Endodermal cell (in vitro differentiated cells): ENCODE data around the gene CROCC2. TPM values are rescaled to one million over a fixed set of nuclear protein-coding genes. Genes with fewer than 3 reads are reported as not detected.

Experiments
- DNase-seq: peaks from one replicate; pipeline ENCODE4 v3.0.0-alpha.2; 2017
- H3K27ac ChIP-seq: 2 replicates; pipeline ENCODE4 v1.5.1; 2013; ENCODE audit warnings: mild to moderate bottlenecking, low read depth, low read length, moderate library complexity
- H3K27me3 ChIP-seq: 2 replicates; pipeline ENCODE4 v1.6.1; 2013; ENCODE audit warnings: mild to moderate bottlenecking, low read length, moderate library complexity; ENCODE audit not compliant: insufficient read depth, control insufficient read depth, poor library complexity, severe bottlenecking
- H3K36me3 ChIP-seq: 2 replicates; pipeline ENCODE4 v1.7.0; 2013; ENCODE audit warnings: mild to moderate bottlenecking, low read length, moderate library complexity; ENCODE audit not compliant: control insufficient read depth, insufficient read depth
- H3K4me1 ChIP-seq: one replicate; pipeline ENCODE4 v1.7.0; 2013; ENCODE audit warnings: low read length; ENCODE audit not compliant: control insufficient read depth, insufficient read depth
- H3K4me3 ChIP-seq: 2 replicates; pipeline ENCODE4 v1.5.1; 2013; ENCODE audit warnings: mild to moderate bottlenecking, low read length, moderate library complexity
- H3K9ac ChIP-seq: 2 replicates; pipeline ENCODE4 v1.6.1; 2013; ENCODE audit warnings: mild to moderate bottlenecking, low read length, moderate library complexity; ENCODE audit not compliant: poor library complexity, severe bottlenecking; ENCODE audit errors: extremely low read depth
- H3K9me3 ChIP-seq: 2 replicates; pipeline ENCODE4 v1.6.1; 2013; ENCODE audit warnings: mild to moderate bottlenecking, low read length, moderate library complexity; ENCODE audit not compliant: control insufficient read depth
- H3K27ac Mint-ChIP-seq: 2 replicates; pipeline ENCODE4 v1.8.0; 2020; ENCODE audit warnings: mixed read lengths
- H3K27me3 Mint-ChIP-seq: 2 replicates; pipeline ENCODE4 v1.8.0; 2021; ENCODE audit warnings: mild to moderate bottlenecking, mixed read lengths; ENCODE audit not compliant: insufficient read depth
- H3K36me3 Mint-ChIP-seq: 2 replicates; pipeline ENCODE4 v1.8.0; 2020; ENCODE audit warnings: low read depth, mixed read lengths
- H3K4me1 Mint-ChIP-seq: 2 replicates; pipeline ENCODE4 v1.8.0; 2020; ENCODE audit warnings: mixed read lengths
- H3K4me3 Mint-ChIP-seq: 2 replicates; pipeline ENCODE4 v1.8.0; 2020; ENCODE audit warnings: mild to moderate bottlenecking, moderate library complexity, mixed read lengths
- H3K9me3 Mint-ChIP-seq: 2 replicates; pipeline ENCODE4 v1.8.0; 2020; ENCODE audit warnings: mild to moderate bottlenecking, mixed read lengths
- WGBS, 2 experiments: methylation state at CpG; one replicate each; pipeline versions ENCODE4 v1.1.5 to v1.1.7; 2013; ENCODE audit warnings: missing lambda C conversion rate in 2 of 2, mixed read lengths in 1 of 2; ENCODE audit not compliant: insufficient coverage in 1 of 2, insufficient read length in 1 of 2; 5-methylcytosine and 5-hydroxymethylcytosine counted together
- total RNA-seq, 2 donors: library from RNA; stranded (reverse); fragmentation: NEBNext Ultra II Directional in 1 of 2; extraction: Animal tissue kit (Norgen Biotek cat#: 25700) in 1 of 2; gene quantifications; 2 replicates in 1 of 2; 3 replicates in 1 of 2; pipeline ENCODE4 v1.2.1, GENCODE V29; 2021
- TF ChIP-seq, protein P1 (sequence below): fragments of 200-600 bp; sonication (generic); conservative IDR thresholded peaks from 2 replicates; pipeline ENCODE4 v1.5.0; 2021; ENCODE audit warnings: antibody characterized with exemption, mild to moderate bottlenecking

Gene CROCC2
- total RNA-seq, 2 donors from 2014 or later, result not detected

DNA sequence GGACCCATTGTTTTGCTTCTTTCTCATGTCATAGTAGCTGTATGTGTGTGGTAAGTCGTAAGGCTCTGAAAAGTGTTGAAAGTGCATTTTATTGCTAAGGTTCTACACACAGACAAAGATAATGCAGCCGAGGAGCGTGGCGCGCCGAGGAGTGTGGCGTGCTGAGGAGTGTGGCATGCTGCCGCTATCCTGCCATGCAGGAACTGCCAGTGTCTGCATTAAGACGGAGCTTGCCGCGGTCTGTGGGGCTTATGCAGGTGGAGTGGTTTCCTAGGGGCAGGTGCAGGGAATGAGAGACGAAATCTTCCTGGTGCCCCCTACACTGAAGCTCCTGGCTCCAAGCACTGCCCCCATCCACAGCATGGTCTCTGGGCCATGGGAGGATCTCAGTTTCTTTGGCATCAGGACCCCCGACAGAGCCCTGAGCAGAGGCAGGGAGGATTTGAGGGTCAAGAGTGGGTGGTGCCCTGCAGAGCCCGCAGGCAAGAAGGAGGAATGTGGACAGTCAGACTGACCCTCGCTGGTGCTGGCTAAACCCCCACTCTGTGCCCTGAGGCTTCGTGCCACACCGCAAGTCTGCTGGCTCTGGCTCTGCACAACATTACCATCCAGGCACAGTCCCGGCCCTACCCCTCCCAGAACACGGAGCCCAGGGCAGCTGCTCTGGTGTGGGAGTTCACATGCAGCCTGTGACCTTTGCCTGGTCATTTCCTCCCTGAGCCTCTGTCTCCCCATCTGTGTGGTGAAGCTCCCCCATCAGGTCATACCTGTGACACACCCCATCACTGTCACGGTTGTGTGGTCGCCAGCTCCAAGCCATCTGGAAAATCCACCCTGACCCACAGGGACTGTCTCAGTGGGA is 95.5 kb downstream of the CROCC2 start:
- TF ChIP-seq, protein P1, sequence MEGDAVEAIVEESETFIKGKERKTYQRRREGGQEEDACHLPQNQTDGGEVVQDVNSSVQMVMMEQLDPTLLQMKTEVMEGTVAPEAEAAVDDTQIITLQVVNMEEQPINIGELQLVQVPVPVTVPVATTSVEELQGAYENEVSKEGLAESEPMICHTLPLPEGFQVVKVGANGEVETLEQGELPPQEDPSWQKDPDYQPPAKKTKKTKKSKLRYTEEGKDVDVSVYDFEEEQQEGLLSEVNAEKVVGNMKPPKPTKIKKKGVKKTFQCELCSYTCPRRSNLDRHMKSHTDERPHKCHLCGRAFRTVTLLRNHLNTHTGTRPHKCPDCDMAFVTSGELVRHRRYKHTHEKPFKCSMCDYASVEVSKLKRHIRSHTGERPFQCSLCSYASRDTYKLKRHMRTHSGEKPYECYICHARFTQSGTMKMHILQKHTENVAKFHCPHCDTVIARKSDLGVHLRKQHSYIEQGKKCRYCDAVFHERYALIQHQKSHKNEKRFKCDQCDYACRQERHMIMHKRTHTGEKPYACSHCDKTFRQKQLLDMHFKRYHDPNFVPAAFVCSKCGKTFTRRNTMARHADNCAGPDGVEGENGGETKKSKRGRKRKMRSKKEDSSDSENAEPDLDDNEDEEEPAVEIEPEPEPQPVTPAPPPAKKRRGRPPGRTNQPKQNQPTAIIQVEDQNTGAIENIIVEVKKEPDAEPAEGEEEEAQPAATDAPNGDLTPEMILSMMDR, result no peak
- Mint-ChIP-seq H3K27ac (no peak overlapping the region), H3K27me3 (peaks cover 41% of the 10 kb centered on the region), H3K4me3 (no peak overlapping the region), H3K36me3 (no peaks in the 10 kb centered on the region), H3K4me1 (peaks cover 1% of the 10 kb centered on the region), H3K9me3 (peaks cover 34% of the 10 kb centered on the region)
- H3K4me1 ChIP-seq, result no peaks in the 10 kb centered on the region
- peaks cover 26% of the 10 kb centered on the region for H3K9me3 ChIP-seq
- no peak overlapping the region for H3K27ac ChIP-seq
- WGBS, 2 experiments, result 89 to 90% methylated on average over 15 to 21 of the region's 21 CpGs
- peak; percentile 24 for DNase-seq
- no peak overlapping the region for H3K9ac ChIP-seq
- no peaks in the 10 kb centered on the region for H3K36me3 ChIP-seq
- H3K4me3 ChIP-seq, result no peak overlapping the region
- peaks cover 48% of the 10 kb centered on the region for H3K27me3 ChIP-seq

- Histone ChIP-seq H3K4me1 (no peaks in the 10 kb centered on the region), H3K27ac (no peak overlapping the region), H3K36me3 (no peaks in the 10 kb centered on the region), H3K27me3 (peaks cover 40% of the 10 kb centered on the region), H3K4me3 (no peak overlapping the region), H3K9ac (no peak overlapping the region), H3K9me3 (peaks cover 26% of the 10 kb centered on the region)
- Mint-ChIP-seq H3K4me1 (peaks cover under 1% of the 10 kb centered on the region), H3K36me3 (no peaks in the 10 kb centered on the region), H3K27me3 (peaks cover 37% of the 10 kb centered on the region), H3K27ac (no peak overlapping the region), H3K4me3 (no peak overlapping the region), H3K9me3 (peaks cover 34% of the 10 kb centered on the region)
- peak; percentile 30 for DNase-seq
- TF ChIP-seq, protein P1, result no peak
- 85 to 89% methylated on average over 6 to 11 of the region's 11 CpGs for WGBS, 2 experiments
Observed at GRCh38 chr2:241002275-241003046, 96.3 kb downstream of the CROCC2 start.

DNA sequence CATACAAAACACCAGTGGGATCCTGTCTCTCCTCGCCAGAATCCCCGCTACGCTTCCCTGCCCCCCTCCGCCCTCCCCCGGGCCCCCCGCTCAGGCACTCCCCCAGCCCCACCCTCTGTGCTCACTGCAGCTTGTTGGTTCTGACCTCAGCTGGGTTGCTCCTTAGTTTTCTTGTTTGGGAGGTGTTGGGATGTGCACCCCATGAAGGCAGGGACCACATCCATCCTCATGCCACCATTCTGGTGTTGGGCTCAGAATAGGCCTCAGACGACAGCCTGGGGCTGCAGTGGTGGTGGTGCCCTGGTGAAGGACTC is 96.9 kb downstream of the CROCC2 start:
- Histone ChIP-seq H3K4me1 (no peaks in the 10 kb centered on the region), H3K9ac (no peak overlapping the region), H3K4me3 (no peak overlapping the region), H3K9me3 (peaks cover 26% of the 10 kb centered on the region), H3K27ac (no peak overlapping the region), H3K36me3 (no peaks in the 10 kb centered on the region), H3K27me3 (peaks cover 34% of the 10 kb centered on the region)
- Mint-ChIP-seq H3K9me3 (peaks cover 34% of the 10 kb centered on the region), H3K4me1 (no peaks in the 10 kb centered on the region), H3K36me3 (no peaks in the 10 kb centered on the region), H3K27me3 (peaks cover 37% of the 10 kb centered on the region), H3K27ac (no peak overlapping the region), H3K4me3 (no peak overlapping the region)
- TF ChIP-seq, protein P1, result no peak
- whole genome bisulfite sequencing, 2 experiments, result 80 to 94% methylated on average over 1 to 7 of the region's 7 CpGs
- DNase-seq, result peak; percentile 15
